NCI-H2029 treated with DMSO at 0.1 percent for 48 hours (cell line): Measurements from ENCODE around the gene DCHS1.

Source experiments
- DNase-seq: peaks from one replicate; lab custom pipeline; 2025; lab: John Stamatoyannopoulos, UW

The DCHS1 gene

DNA sequence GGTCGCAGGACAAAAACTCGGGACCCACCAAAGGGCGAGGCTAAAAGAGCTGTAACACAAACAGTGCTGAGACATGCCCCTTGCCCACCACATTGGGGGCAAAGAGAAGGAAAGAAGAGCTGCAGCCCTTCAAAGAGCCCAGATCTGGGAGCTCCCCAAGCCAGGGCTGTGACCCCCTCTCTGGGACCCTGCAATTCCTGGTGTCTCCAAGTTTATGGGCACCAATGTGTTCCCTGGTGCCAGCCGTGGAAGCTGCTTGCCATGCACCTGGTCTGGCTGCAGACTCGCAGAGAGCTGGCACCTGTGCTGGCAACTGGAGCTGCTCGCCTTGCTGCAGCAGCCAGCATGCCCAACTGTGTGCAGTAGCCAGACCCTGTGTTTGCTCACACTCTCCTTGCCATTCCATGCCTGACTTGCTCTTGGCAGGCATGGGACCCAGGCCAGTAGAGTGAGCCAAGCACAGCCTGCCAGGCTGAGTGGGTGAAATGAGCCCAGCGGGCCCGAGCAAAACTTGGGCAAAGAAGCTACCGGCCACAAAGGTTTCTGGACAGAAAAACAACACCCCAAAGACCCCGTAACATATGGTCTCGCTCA is 68.2 kb downstream of the DCHS1 start:
- DNase-seq, result peak; percentile 52

DNA sequence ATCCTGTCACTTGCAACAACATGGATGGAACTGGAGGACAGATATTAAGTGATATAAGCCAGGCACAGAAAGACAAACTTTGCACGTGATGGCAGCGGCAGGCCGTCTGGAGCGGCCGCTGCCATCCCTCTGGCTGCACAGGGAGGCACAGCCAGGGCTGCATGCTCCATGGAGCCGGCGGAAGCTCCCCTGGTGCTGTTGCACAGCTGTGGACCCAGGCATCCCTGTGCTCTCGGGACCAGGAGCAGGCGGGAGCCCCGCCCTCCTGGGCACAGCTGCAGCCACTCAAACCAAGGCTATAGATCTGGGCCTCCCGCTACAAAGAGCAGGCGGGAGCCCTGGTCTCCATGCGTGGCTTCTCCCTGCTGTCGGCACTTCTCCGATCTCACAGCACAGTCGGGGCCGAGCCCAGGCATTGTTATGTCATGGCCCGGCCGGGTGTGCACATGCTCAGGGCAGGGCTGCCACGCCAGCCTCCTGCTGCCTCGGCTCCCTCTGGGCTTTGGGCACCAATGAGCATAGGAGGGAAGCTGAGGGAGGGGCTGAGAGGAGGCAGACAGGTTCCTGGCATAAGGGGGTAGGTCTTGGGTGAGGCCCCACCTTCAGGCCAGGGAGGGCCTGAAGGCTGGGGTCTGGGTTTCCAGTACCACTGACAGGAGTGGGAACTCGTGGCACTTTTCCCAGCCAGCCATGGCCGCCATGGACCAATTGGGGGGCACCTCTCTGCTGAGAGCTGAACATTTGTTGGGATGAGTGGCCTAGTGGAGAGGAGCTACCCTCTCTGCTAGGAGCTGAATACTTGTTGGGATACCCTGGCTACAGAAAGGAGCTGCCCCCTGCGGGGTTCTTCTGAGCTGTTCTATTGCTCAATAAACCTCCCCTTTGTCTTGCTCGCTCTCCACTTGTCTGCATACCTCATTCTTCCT is 68.9 kb downstream of the DCHS1 start:
- DNase-seq, result peak; percentile 15

DNA sequence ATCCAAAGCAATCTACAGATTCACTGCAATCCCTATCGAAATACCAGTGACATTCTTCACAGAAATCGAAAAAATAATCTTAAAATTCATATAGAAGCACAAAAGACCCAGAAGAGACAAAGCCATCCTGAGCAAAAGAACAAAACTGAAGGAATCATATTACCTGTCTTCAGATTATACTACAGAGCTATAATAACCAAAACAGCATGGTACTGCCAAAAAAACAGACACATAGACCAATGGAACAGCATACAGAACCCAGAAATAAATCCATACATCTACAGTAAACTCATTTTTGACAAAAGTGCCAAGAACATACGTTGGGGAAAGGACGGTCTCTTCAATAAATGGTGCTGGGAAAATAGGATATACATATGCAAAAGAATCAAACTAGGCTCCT is 71.1 kb downstream of the DCHS1 start:
- no peak for DNase-seq

- no peak for DNase-seq
Observed at GRCh38 chr11:6583584-6583983, 72.0 kb downstream of the DCHS1 start.

- no peak for DNase-seq
Observed at GRCh38 chr11:6579681-6580080, 75.9 kb downstream of the DCHS1 start.

- DNase-seq, result no peak
Observed at GRCh38 chr11:6578134-6578533, 77.5 kb downstream of the DCHS1 start.

DNA sequence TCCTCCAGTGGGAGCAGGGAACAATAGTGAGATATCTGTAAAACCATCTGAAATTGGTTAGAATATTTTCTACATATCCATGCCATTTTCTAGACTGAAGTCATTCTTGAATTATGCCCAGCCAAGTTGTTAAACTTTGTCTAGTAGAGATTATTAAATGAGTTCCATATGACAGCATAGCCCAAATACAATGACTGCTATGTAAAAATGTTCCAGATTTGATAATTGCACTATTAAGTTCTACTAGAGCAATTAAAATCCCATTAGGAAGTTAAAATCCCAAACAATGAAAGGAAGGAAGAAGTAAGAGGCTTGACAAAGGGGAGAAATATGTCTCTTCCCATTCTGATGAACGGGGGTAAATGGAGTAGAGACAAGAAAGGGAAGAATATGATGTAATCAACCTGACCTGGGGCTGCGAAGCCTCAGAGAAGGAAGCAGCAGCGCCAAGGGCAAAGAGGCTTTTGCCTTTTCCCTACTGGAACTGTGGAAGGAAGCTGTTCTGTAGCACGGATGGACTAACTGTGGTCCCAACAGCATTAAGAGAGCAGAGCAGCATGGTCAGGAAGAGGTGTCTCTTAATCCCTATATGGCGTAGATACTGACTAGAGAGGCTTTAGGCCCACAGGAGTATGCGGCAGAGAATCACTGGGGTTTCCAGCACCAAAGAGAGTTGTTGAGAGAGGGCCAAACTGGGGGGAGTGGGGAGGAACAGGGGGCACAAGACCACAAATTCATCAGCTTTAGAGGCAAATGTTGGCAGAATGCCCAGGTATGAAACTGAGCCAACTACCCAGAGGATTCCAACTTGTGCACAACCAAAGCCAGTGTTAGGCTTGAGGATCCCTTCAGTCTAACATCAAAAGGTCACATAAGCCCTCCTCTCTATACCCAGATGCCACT is 78.9 kb downstream of the DCHS1 start:
- peak; percentile 35 for DNase-seq

DNA sequence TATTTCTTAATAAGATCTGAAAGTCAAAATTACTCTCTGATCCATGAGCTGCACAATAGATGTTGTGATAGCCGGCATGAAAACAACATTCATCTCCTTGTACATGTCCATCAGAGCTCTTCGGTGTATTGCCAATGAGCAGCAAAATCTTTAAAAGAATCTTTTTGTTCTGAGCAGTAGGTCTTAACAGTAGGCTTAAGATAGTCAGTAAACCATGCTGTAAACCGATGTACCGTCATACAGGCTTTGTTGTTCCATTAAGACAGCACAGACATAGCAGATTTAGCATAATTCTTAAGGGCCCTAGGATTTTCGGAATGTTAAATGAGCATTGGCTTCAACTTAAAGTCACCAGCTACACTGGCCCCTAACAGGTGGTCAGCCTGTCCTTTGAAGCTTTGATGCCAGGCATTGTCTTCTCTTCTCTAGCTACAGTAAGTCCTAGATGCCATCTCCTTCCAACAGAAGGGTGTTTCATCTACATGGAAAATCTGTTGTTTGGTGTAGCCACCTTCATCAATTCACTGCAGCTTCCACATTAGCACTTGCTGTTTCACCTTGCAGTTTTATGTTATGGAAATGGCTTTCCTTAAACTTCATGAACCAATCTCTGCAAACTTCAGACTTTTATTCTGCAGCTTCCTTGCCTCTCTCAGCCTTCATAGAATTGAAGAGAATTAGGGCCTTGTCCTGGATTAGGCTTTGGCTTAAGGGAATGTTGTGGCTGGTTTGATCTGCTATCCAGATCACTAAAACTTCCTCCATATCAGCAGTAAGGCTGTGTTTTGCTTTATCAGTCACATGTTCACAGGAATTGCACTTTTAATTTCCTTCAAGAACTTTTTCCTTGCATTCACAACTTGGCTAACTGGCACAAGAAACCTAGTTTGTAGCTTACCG is 80.5 kb downstream of the DCHS1 start:
- no peak for DNase-seq

DNA sequence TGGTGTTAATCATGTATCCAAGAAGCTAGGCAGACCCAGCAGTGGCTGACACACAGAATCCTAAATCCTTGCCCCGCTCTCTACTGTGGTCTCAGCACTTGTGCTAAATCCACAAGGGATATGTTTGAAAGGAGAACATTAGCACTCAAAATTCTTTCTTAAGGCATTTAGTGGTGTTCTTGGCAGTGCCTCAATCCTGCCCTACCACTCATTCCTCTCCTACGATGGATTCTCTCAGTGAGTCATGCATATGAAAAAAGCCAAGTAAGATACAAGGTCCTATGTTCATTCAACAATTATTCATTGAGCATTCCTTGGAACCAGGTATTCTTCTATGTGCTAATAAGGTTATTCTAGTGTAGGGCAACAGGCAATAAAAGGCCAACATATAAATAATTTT is 83.4 kb downstream of the DCHS1 start:
- DNase-seq, result no peak

DNA sequence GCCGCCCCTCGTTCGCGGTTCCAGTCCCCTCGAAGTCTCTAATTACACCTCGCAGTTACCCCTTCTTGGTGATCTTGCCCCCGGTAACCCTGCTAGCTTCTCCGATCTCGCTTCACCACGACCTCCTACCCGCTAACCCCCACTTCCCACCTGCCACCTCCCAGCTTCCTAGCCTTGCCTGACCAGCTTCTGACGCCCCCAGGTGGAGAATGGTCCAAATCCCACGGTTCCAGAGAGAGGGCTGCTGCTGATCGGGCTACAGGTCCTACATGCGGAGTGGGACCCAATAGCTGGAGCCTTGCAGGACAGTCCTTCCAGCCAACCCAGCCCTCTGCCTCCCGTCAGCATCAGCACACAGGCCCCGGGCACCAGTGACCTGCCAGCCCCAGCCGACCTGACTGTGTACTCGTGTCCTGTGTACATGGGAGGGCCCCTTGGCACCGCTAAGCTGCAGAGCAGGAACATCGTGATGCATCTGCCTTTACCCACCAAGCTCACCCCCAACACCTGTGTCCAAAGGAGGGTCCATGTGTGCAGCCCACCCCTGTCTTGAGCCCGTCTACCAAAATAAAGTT is 84.1 kb downstream of the DCHS1 start:
- no peak for DNase-seq
